GM19239 (cell line): Measurements from ENCODE around the gene EXOC4.

Experiments used
- DNase-seq: peaks from one replicate; pipeline ENCODE4 v3.0.0; 2011; ENCODE audit warnings: low spot score; ENCODE audit not compliant: insufficient read length
- FAIRE-seq: peaks from 2 replicates; lab custom pipeline; 2011; peaks lifted over from hg19 to GRCh38; lab: Jason Lieb, UNC

EXOC4 gene

DNA sequence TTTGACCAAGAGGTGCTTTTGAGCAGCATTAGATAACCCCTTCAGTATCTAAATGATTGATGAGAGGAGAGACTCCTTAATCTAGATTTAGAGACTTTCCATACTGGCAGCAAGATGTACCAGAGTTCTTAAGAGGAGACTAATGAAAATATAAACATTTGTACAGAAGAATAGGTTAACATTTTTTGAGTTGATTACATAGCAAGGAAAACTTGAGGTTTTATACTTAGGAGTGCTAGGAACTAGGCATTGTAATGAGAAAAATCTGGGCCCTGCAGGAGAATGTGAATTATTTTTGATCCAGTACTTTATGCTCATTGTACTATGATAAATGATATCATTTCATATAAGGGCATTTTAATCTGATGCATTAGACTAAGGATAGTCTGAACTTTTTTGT is 261.7 kb downstream of the EXOC4 start:
- no peak for FAIRE-seq

DNA sequence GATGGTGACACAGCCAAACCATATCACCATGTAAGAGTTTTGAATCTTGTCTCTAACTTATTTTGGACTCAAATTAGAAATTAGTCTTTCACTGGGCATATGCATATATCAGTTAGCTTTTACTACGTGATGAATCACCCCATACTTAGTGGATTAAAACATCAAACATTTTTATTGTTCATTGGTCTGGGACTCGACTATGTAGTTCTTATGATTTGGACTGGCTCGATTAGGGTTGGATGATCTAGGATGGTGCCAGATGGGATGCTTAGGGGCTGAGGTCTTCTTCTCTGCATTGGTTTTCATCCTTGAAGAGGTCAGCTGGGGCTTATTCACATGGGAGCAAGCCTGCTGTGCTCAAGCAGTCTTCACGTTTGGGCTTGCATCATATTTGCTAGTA is 264.9 kb downstream of the EXOC4 start:
- DNase-seq (no peak), FAIRE-seq (no peak)

More for the DNA sequence above, 261.7 kb downstream of the EXOC4 start:
- DNase-seq, result no peak

DNA sequence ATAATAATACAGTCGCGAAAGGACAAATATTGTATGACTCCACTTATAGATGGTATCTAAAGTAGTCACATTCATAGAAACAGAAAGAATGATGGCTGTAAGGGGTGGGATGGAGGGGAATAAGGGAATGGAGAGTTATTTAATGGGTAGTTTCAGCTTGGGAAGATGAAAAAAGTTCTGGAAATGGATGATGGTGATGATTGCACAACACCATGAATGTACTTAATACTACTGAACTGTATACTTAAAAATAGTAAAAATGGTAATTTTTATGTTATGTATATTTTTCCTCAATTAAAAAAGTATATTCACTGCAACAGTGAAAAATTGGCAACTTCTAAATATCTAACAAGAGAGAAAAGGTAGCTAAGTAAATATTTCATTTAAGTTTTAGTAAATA is 265.8 kb downstream of the EXOC4 start:
- DNase-seq, result no peak
- no peak for FAIRE-seq

DNA sequence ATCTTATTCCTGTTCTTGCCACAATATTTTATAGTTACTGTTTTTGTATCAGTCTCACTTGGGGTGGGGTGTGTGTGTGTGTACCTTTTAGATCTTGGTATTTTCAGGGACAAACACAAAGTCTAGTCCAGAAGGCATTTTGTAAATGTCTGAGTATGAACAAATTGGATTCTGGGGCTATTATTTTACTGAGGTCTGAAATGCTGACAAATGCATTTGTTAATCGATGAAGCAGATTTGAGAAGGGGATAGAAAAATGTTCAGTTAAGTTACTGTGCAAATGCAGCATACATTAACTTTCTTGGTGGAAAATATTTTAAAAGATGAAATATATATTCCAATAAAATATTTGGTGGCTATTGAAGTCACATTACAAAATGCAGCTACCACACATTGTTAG is 267.4 kb downstream of the EXOC4 start:
- FAIRE-seq (no peak), DNase-seq (no peak)

DNA sequence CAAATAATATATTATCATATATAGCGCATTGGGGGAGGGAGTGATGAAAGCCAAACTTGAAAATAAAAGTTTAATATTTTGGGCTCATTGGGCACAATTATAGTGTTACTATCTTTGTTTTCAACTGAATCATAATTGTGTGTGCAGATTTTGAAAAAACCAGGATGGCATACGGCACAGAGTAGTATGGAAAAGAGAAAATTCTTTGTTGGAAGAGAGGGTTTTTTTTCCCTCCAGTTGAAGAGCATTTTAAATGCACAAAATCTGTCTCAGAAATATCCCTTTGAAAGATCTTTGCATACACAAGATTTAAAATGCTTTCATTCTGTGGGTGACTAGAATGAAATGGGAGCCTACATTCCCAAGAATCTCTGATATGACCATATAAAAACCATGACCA is 269.6 kb downstream of the EXOC4 start:
- FAIRE-seq (no peak), DNase-seq (no peak)

DNA sequence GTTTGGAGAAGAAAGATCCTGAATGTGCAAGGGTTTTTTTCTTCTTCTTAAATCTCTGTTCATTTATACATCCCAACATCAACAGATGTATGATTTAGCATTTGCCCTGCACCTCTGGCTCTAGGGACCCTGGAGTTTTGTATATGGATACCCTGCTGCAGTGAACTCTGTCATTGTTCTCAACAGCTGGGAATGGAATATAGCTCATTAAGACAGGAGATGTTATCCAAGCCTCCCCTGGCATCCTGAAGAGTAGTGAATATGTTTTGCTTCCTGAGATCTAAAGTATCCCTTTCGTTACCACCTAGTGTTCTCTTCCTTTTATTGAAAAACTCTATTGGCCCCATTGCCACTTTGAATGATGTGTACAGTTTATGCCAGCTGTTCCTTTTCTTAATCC is 275.9 kb downstream of the EXOC4 start:
- FAIRE-seq (no peak), DNase-seq (no peak)

DNA sequence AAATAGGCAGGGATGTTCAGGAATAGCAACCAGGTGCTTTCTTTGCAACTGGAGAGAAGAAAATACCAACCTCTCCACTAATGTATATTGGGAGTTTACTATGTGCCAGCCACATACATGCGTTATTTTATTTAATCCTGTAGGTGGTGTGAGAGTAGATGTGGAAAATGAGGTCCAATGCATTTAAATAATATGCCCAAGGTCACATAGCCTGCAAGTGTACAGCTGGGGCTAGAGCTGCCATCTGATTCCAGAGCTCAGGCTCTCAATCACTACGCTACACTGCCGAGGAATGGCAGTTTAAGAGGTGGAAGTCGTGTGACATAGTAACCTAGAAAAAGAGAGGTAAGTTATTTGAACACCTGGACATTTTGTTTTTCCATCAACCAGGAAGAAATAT is 277.0 kb downstream of the EXOC4 start:
- FAIRE-seq (no peak), DNase-seq (no peak)

- FAIRE-seq, result no peak
- no peak for DNase-seq
Measured at GRCh38 chr7:133530682-133531081, 277.8 kb downstream of the EXOC4 start.

DNA sequence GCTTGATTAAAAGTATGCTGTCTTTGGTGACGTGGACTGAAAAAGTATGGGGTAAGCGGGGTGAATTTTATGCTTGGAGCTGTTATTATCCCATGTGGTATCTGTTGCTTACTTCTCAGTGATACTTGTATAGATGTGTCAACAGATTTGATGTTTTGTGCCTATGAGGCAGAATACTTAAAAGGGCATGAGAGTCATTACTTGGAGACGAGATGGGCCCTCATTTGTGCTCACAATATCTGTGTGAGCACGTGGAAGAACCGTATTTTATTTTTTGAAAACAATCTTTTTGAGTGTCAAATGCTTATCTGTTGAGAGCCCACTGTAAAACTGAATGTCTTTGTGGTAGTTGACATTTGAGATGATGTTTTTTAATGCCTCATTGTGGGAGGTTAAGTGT is 281.9 kb downstream of the EXOC4 start:
- no peak for DNase-seq
- FAIRE-seq, result no peak

DNA sequence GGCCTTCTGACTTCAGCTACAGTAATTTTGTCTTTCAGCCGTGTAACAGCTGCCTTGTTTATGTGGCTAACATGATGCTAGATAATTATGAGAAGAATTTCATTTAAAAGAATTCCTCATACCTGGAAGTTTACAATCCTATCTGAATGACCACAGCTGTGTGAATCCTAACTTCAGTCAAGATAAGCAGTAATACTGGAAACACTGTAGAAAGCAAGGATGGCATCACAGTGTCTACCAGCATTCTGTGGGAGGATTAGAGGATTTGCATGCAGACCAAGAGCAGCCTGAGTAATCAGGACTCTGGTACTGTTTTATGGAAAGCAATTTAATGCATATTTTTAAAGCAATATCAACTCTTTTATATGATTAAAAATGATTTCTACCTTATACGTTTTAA is 282.4 kb downstream of the EXOC4 start:
- DNase-seq (no peak), FAIRE-seq (no peak)

DNA sequence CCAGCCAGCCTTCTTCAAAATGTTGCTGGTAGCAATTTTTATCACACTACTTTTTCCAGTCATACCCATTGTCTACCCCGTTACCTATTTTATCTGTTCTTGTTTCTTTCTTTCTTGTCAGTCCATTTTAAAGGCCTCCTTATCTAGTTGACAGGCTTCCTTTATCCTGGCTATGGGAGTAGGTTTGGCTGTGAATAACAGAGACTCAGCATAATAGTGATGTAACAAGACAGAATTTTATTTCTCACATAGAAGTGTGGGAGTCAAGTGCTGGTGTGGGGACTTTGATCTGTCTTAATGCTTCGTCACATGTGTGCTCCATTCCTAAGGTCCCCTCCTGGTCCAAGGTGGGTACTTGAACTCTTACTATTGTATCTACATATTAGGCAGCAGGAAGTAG is 283.6 kb downstream of the EXOC4 start:
- FAIRE-seq (no peak), DNase-seq (no peak)

DNA sequence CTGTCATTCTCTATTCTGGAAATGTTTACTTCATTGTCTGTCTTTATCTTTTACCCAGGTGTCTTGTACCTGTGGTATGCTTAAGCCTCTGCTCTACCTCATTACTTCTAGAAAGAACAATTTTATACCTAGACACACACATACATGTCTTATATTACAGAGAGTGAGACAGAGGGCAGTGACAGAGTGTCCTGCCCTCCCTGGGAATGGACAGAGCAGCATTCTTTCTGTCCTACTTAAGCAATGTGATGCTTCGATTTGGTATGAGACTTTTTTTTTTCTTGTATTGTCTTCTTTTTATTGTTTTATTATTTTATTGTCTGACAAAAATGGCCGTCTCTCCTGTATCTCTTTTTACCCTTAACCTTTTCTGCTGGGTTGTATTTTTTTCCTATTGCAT is 286.1 kb downstream of the EXOC4 start:
- FAIRE-seq (no peak), DNase-seq (no peak)

DNA sequence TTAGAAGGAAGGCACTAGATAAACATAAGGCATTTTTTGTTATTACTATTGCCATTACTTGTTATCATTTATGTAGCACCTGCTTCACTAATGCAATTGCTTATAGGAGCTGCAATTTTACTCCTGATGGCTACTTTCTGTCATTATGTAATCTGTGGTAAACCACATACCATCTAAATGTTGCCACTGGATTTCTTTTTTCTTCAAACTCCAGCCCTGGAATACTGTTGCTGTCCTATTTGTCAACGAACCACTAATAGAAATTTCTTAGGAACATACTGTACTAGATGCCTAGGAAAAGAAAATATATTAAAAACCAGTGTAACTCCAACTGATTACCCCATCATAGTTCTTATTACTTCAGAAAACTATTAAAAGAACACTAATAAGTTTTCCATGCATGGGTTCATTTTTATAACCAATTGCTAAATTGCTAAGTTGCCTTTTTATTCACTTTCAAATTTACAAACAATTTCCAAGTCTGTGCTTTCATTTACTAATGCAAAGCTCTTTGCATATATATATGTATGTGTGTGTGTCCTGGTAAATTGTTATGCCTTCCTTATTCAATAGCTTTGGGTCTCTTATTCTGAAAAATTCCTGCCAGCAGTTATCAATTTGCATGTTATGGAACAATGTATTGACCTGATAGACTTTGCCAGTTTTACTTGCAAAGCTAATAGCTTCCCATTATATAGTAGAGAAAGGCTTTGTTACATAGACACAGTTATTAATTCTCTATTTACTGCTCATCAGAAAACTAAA is 287.4 kb downstream of the EXOC4 start:
- FAIRE-seq, result no peak

DNA sequence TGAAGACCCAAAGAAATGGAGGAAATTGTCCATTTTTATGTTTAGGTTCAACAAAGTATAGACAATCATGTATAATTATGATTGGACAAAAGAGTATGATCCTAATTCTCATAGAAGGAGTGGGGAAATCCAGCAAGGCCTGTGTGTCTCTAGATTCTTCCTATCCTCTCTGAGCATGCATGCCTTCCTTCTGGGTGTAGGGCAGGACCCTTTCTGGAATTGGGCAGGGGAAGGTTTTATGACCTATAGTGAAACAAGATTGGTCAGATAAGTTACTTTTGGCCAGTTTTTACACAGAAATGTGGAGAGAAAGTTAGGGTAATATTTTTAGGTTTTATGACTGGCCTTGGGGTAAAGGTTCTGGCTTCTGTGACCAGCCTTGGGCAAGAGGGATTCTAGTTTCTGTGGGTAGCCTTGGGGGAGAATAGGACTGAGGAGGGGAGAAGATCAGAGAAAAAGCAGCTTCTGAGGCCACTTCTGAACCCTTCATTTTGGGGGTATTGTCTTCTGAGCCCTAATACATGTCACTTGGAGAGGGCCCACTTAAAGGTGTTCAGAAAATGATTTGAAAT is 289.4 kb downstream of the EXOC4 start:
- DNase-seq, result no peak
- FAIRE-seq, result no peak

More for the DNA sequence above, 287.4 kb downstream of the EXOC4 start:
- no peak for DNase-seq

DNA sequence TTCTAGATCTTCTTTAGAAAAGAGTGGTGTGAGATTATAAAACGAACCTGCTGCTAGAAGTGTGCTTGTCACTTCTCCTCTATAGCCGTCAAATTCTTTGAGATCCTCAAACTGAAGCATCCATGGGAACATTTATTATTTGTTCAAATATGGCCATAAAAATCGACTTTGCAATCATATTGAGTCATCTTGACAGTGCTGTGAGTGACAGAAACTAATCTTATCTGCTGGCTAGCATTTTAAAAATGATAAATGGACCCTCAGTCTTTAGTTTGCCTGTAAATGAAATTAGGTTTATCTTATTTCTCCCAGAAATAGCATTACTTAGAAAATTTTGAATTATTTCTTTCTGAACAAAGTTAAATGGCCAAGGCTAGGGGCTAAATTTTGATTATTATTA is 290.8 kb downstream of the EXOC4 start:
- no peak for DNase-seq
- no peak for FAIRE-seq

- DNase-seq (no peak), FAIRE-seq (no peak)
Measured at GRCh38 chr7:133545618-133546017, 292.7 kb downstream of the EXOC4 start.

DNA sequence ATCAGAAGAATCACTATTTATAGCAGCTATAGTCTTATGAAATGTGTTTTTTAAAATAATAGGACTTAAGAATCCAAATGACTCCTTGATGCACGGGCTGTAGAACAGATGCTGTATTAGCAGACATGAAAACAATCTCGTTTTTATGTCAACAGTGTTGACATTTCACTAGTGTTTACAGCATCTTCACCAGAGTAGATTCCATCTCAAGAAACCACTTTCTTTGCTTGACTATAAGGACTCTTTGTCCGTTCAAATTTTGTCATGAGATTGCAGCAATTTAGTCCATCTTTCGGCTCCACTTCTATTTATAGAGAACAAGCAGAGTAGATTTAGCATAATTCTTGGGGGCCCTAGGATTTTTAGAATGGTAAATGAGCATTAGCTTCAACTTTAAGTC is 295.1 kb downstream of the EXOC4 start:
- DNase-seq (no peak), FAIRE-seq (no peak)

GRCh38 chr7:133549633-133550032 is 296.8 kb downstream of the EXOC4 start:
- no peak for DNase-seq

DNA sequence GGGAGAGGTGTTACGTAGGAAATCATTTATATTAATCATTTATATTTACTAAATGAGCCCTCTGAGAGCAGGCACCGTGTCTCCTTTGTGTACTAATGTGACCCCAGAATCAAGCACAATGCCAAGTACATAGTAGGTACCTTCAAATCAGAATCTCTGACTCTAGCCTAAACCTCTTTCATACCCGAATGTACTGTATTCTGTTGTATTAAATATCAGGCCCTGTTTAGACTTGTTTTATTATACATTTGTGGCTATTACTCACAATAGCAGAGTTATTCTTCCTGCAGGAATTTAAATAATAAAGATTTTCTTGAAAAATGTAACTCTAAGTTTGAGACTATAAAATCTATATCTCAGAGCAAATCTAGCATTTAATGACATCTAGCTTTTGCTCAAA is 297.3 kb downstream of the EXOC4 start:
- no peak for FAIRE-seq

More at GRCh38 chr7:133549633-133550032, 296.8 kb downstream of the EXOC4 start:
- FAIRE-seq, result no peak

GRCh38 chr7:133550811-133551210 is 297.9 kb downstream of the EXOC4 start:
- DNase-seq (no peak), FAIRE-seq (no peak)

More for the DNA sequence above, 297.3 kb downstream of the EXOC4 start:
- no peak for DNase-seq

DNA sequence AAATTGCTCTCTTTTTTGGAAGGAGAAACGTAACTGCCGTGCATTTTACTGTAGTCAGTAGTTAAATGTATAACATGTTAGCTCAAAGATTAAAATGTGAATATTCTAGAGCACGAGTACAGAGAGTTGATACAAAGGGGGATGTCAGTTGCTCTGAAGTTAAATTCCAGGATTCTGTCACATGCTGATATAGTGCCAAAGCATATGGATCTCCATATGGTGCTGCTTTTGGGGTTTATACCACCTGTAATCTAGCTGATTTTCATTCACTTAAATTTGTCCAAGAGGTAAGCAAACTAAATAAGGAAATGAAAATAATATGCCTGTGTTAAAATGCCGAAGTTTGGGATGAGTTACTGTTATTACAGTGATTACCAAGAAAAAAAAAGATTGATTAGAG is 298.6 kb downstream of the EXOC4 start:
- FAIRE-seq (no peak), DNase-seq (no peak)

DNA sequence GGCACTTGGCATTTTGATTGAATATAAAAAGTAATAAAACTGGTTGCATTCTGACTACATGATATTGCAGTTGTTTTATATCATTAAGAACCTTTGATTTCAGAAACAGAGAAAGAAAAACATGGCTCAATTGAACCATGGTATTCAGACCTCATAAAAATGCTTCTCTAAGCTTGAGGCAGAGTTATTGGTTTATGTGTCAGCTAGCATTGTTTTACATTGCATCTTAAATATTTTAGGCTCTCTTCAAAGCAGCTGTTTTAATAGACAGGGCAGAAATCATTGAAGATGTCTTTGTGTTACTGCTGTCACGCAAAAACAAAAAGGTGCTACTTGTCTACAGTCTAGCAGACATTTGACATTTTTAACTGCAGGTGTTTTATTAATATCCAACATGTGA is 299.2 kb downstream of the EXOC4 start:
- DNase-seq (no peak), FAIRE-seq (no peak)
